Mesendoderm (in vitro differentiated cells): ENCODE data around the gene DEPDC1B.

Source experiments
- DNase-seq: peaks from one replicate; pipeline ENCODE4 v3.0.0; 2013
- H2AK5ac ChIP-seq: 2 replicates; pipeline ENCODE4 v1.6.1; 2013; ENCODE audit warnings: low read length, inconsistent platforms
- H2BK120ac ChIP-seq: 2 replicates; pipeline ENCODE4 v1.6.1; 2013; ENCODE audit warnings: low read depth, mild to moderate bottlenecking, low read length, moderate library complexity, mixed read lengths
- H2BK15ac ChIP-seq: replicated peaks from 2 replicates; pipeline ENCODE4 v1.6.1; 2013; ENCODE audit warnings: low read depth, mild to moderate bottlenecking, moderate library complexity
- H2BK5ac ChIP-seq: 2 replicates; pipeline ENCODE4 v1.6.1; 2013; ENCODE audit warnings: low read length, inconsistent platforms
- H3K18ac ChIP-seq: 2 replicates; pipeline ENCODE4 v1.6.1; 2013; ENCODE audit warnings: mild to moderate bottlenecking, low read length, mixed read lengths
- H3K23ac ChIP-seq: one replicate; pipeline ENCODE4 v1.6.1; 2013; ENCODE audit warnings: low read length
- H3K27ac ChIP-seq: 2 replicates; pipeline ENCODE4 v1.5.1; 2013; ENCODE audit warnings: low read depth, mild to moderate bottlenecking, inconsistent platforms, low read length, moderate library complexity
- H3K27me3 ChIP-seq: 2 replicates; pipeline ENCODE4 v1.6.1; 2013; ENCODE audit warnings: low read length, control low read depth, mild to moderate bottlenecking, inconsistent platforms; ENCODE audit not compliant: insufficient read depth, poor library complexity
- H3K36me3 ChIP-seq: 2 replicates; pipeline ENCODE4 v1.6.1; 2013; ENCODE audit warnings: low read length, inconsistent platforms; ENCODE audit not compliant: control insufficient read depth, insufficient read depth
- H3K4ac ChIP-seq: one replicate; pipeline ENCODE4 v1.6.1; 2013; ENCODE audit warnings: low read depth, mild to moderate bottlenecking, low read length, moderate library complexity
- H3K4me1 ChIP-seq: 2 replicates; pipeline ENCODE4 v1.6.1; 2013; ENCODE audit warnings: low read depth, low read length, inconsistent platforms; ENCODE audit not compliant: control insufficient read depth
- H3K4me2 ChIP-seq: 2 replicates; pipeline ENCODE4 v1.6.1; 2013; ENCODE audit warnings: low read length
- H3K4me3 ChIP-seq: 2 replicates; pipeline ENCODE4 v1.5.1; 2013; ENCODE audit warnings: mild to moderate bottlenecking, low read length
- H3K56ac ChIP-seq: one replicate; pipeline ENCODE4 v1.6.1; 2013; ENCODE audit warnings: low read length
- H3K79me1 ChIP-seq: 2 replicates; pipeline ENCODE4 v1.6.1; 2013; ENCODE audit warnings: low read length, inconsistent platforms
- H3K79me2 ChIP-seq: 2 replicates; pipeline ENCODE4 v1.6.1; 2013; ENCODE audit warnings: mild to moderate bottlenecking, low read length; ENCODE audit not compliant: control insufficient read depth, insufficient read depth
- H3K9ac ChIP-seq: 2 replicates; pipeline ENCODE4 v1.6.1; 2013; ENCODE audit warnings: low read length, inconsistent platforms
- H4K5ac ChIP-seq: one replicate; pipeline ENCODE4 v1.6.1; 2013; ENCODE audit warnings: low read length
- H4K8ac ChIP-seq: one replicate; pipeline ENCODE4 v1.6.1; 2013; ENCODE audit warnings: low read depth, mild to moderate bottlenecking, control low read depth, low read length, moderate library complexity
- WGBS: extraction: QIAGEN DNeasy Blood & Tissue Kit; methylation state at CpG from one replicate; pipeline ENCODE4 v1.1.7; 2013; ENCODE audit warnings: low lambda C conversion rate, missing lambda C conversion rate; ENCODE audit not compliant: insufficient coverage; ENCODE audit errors: extremely low coverage; 5-methylcytosine and 5-hydroxymethylcytosine counted together

The DEPDC1B gene

DNA sequence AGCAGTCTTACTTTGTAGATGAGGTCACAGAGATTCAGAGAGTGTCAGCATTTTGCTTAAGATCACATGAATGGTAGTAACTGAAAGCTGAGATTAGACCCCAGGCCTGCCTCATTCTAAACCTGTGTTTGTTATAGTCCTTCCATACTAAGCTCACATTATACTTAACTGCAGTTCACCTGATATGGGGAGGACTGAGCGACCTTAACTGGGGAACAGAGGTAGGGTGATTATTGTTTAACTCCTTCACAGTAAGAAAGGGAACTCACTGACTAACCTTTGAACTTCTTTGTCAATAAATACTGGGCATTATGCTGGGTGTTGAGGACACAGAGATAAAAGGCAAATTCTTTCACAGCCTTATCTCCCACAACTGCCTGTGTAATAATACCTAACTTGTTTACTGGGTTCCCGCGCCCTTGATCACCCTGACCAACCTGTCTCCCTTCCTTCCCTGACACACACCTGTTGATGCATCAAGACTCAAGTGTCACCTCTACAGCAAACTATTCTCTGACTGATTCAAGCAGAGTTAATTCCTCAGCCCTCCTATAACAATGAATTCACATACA lies 27.2 kb downstream of the DEPDC1B start:
- no peak overlapping the region for H3K23ac ChIP-seq
- WGBS: no CpG with 5 or more reads among the region's 3 CpGs

DNA sequence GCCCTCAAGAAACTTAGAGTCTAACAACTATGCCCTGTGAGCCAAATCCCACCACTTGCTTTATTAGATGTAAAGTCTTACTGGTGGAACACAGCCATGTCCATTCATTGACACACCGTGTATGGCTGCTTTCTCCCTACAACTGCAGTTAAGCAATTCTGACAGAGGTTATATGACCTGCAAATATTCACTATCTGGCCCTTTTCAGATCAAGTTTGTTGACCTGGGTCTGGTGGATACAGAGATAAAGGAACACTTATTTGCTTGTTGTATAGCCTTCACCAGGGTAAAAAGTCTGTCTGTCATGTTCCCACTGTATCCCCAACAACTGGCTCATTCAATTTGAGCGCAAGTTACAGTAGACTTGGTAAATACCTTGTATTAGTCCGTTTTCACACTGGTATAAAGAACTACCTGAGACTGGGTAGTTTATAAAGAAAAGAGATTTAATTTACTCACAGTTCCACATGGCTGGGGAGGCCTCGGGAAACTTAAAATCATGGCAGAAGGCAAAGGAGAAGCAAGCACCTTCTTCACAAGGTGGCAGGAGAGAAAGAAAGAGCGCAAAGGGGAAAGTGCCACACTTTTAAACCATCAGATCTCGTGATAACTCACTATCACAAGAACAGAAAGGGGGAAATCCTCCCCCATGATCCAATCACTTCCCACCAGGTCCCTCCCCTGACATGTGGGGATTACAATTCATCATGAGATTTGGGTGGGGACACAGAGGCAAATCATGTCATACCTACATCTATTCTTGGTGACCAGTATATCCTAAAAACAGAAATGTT lies 27.9 kb downstream of the DEPDC1B start:
- H3K23ac ChIP-seq: no peak overlapping the region

More for the DNA sequence above, 27.2 kb downstream of the DEPDC1B start:
- Histone ChIP-seq H4K5ac (no peak overlapping the region), H3K18ac (no peak overlapping the region), H2BK5ac (no peak overlapping the region), H3K9ac (no peak overlapping the region), H3K4me1 (no peaks in the 10 kb centered on the region), H2BK120ac (no peak overlapping the region), H3K36me3 (no peaks in the 10 kb centered on the region), H3K4me3 (no peak overlapping the region), H2BK15ac (no peak overlapping the region), H3K27ac (no peak overlapping the region), H3K27me3 (no peaks in the 10 kb centered on the region), H2AK5ac (no peak overlapping the region), H4K8ac (no peak overlapping the region), H3K56ac (no peak overlapping the region), H3K79me2 (peaks cover 30% of the 10 kb centered on the region), H3K4me2 (no peak overlapping the region), H3K79me1 (peaks cover 17% of the 10 kb centered on the region), H3K4ac (no peak overlapping the region)
- DNase-seq: peak; percentile 25

DNA sequence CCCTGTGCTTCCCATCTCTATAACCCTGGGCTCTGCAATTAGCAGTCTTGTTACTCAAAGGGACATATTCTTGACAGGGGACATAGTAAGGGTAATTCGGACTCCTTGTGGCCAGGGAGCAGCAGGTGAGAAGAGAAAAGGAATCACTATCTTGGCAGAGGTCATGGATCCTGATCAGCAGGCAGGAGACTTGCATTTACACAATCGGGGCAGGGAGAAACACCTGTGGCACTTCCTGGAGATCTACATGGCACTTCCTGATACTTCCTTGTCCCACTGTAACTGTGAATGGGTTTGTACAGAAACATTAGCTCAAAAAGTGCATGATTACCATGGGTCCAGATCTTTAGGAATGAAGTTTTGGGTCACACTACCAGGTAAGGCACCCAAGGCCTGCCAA lies 29.2 kb downstream of the DEPDC1B start:
- Histone ChIP-seq H4K5ac (no peak overlapping the region), H3K4me3 (no peak overlapping the region), H3K23ac (peak overlapping the region; percentile 52), H2BK5ac (no peak overlapping the region), H4K8ac (no peak overlapping the region), H3K79me1 (peaks cover 14% of the 10 kb centered on the region), H3K56ac (no peak overlapping the region), H3K18ac (no peak overlapping the region), H3K79me2 (peaks cover 22% of the 10 kb centered on the region), H3K36me3 (no peaks in the 10 kb centered on the region), H3K4ac (no peak overlapping the region), H2BK120ac (no peak overlapping the region), H3K4me2 (no peak overlapping the region), H3K4me1 (no peaks in the 10 kb centered on the region), H3K27me3 (no peaks in the 10 kb centered on the region), H3K27ac (no peak overlapping the region), H2AK5ac (no peak overlapping the region), H3K9ac (no peak overlapping the region), H2BK15ac (no peak overlapping the region)
- WGBS: no CpG with 5 or more reads among the region's 2 CpGs
- DNase-seq: no peak

More for the DNA sequence above, 27.9 kb downstream of the DEPDC1B start:
- Histone ChIP-seq H3K18ac (no peak overlapping the region), H4K8ac (no peak overlapping the region), H3K4ac (no peak overlapping the region), H2BK5ac (no peak overlapping the region), H2BK120ac (no peak overlapping the region), H3K27ac (no peak overlapping the region), H2BK15ac (no peak overlapping the region), H3K4me1 (no peaks in the 10 kb centered on the region), H2AK5ac (no peak overlapping the region), H3K79me2 (peaks cover 28% of the 10 kb centered on the region), H3K9ac (no peak overlapping the region), H3K79me1 (peaks cover 16% of the 10 kb centered on the region), H3K27me3 (no peaks in the 10 kb centered on the region), H3K4me2 (no peak overlapping the region), H3K4me3 (no peak overlapping the region), H3K36me3 (no peaks in the 10 kb centered on the region), H4K5ac (no peak overlapping the region), H3K56ac (no peak overlapping the region)
- no peak for DNase-seq
- no CpG with 5 or more reads among the region's 6 CpGs for WGBS

GRCh38 chr5:60668686-60669304 lies 31.2 kb downstream of the DEPDC1B start:
- no peak overlapping the region for H3K4me2 ChIP-seq
- no peak overlapping the region for H2BK15ac ChIP-seq
- H3K56ac ChIP-seq: no peak overlapping the region
- H3K18ac ChIP-seq: no peak overlapping the region
- H3K36me3 ChIP-seq: no peaks in the 10 kb centered on the region
- H2BK120ac ChIP-seq: no peak overlapping the region
- H3K4me3 ChIP-seq: no peak overlapping the region
- H2AK5ac ChIP-seq: no peak overlapping the region
- H3K4me1 ChIP-seq: no peaks in the 10 kb centered on the region
- H3K79me1 ChIP-seq: peaks cover 14% of the 10 kb centered on the region
- no peak overlapping the region for H4K8ac ChIP-seq
- H3K79me2 ChIP-seq: peaks cover 17% of the 10 kb centered on the region
- no peak overlapping the region for H3K9ac ChIP-seq
- no peak overlapping the region for H3K27ac ChIP-seq
- no peaks in the 10 kb centered on the region for H3K27me3 ChIP-seq
- DNase-seq: peak; percentile 19
- H4K5ac ChIP-seq: no peak overlapping the region
- H2BK5ac ChIP-seq: no peak overlapping the region
- no peak overlapping the region for H3K23ac ChIP-seq
- H3K4ac ChIP-seq: no peak overlapping the region

DNA sequence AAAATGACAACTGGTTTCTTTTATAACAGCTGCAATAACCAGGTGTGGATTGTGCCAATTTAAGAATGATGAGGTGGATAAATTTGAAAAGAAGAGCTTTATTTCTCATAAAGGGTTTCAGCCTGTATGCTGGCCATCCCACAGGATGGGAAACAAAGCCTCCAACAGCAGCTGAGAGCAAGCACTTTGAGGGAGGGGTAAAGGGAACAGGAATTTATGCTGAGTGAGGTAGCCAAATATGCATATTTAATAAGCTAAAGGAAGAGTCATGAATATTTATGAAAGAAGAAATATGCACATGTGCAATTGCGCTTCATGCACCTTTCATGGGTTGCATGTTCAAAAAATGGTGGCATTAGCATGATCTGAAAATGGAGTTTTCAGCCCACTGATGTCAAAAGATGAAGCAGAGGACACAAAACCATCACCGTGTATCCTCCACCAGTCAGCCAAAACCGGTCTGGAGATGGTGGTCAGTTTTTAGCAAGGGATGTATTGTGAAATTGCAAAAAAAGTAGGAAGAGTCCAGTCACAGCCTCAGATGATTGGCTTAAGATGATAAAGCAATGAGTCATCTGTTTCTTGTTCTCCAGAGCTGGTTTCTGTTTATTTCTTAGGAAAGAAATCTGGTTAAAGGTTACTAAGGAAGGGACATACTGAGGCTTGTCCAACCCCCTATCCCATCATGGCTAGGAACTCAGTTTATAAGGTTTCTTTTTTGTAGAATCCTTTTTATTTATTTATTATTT lies 47.9 kb downstream of the DEPDC1B start:
- no peak overlapping the region for H3K56ac ChIP-seq
- H3K79me2 ChIP-seq: peaks cover 4% of the 10 kb centered on the region
- H3K18ac ChIP-seq: no peak overlapping the region
- H3K36me3 ChIP-seq: no peaks in the 10 kb centered on the region
- no peak overlapping the region for H3K4me3 ChIP-seq
- no peaks in the 10 kb centered on the region for H3K4me1 ChIP-seq
- no peak overlapping the region for H3K4me2 ChIP-seq
- no peak overlapping the region for H4K5ac ChIP-seq
- no peak overlapping the region for H4K8ac ChIP-seq
- peak; percentile 29 for DNase-seq
- no peak overlapping the region for H2BK15ac ChIP-seq
- H3K4ac ChIP-seq: no peak overlapping the region
- H2BK120ac ChIP-seq: no peak overlapping the region
- H2AK5ac ChIP-seq: no peak overlapping the region
- peaks cover 6% of the 10 kb centered on the region for H3K79me1 ChIP-seq
- no peak overlapping the region for H3K23ac ChIP-seq
- H2BK5ac ChIP-seq: no peak overlapping the region
- H3K9ac ChIP-seq: no peak overlapping the region
- no peaks in the 10 kb centered on the region for H3K27me3 ChIP-seq
- WGBS: no CpG with 5 or more reads among the region's 3 CpGs
- H3K27ac ChIP-seq: no peak overlapping the region
